HG02885 (cell line): Measurements from ENCODE around the gene RBMS3.
"Not testable (repeated sequence)": the region's sequence is repeated elsewhere in the genome, so short reads cannot be mapped to it uniquely, and the experiment has no call there.

Experiments
- ATAC-seq: cut with Tn5 transposase; IDR thresholded peaks from one replicate; pipeline ENCODE4 v1.9.1; 2021; ENCODE audit warnings: mild to moderate bottlenecking; ENCODE audit not compliant: unreplicated experiment, poor library complexity

RBMS3 gene

DNA sequence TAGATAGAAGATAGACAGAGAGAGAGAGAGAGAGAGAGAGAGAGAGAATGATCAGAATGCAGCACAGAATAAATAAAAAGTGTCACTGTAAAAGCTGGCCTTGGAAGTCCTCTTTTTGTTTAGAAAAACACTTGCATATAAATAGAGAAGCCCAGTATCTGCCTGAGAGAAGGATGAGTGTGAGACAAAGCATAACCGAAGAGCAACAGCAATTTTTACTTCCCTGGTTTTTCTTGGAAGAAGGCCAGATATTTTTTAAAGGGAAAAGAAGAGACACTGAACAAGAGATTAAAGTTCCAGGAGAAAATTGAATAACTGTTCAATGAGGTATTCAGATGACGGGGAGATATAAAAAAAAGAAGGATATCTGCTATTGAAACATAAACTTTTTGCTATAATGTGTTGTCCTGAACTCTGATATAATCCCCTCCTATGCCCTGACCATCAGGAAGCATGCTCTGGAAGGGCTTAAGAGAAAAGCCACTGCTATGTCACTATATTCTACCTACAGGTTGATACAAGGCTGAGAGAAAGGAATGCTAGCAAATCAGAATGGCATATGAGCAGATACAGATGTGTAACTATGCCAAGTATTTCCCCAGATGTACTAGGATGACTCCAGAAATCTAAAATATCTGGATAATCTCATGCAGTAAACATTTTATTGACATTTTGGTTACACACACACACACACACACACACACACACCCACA, 358.9 kb downstream of the RBMS3 start:
- ATAC-seq, result no peak

DNA sequence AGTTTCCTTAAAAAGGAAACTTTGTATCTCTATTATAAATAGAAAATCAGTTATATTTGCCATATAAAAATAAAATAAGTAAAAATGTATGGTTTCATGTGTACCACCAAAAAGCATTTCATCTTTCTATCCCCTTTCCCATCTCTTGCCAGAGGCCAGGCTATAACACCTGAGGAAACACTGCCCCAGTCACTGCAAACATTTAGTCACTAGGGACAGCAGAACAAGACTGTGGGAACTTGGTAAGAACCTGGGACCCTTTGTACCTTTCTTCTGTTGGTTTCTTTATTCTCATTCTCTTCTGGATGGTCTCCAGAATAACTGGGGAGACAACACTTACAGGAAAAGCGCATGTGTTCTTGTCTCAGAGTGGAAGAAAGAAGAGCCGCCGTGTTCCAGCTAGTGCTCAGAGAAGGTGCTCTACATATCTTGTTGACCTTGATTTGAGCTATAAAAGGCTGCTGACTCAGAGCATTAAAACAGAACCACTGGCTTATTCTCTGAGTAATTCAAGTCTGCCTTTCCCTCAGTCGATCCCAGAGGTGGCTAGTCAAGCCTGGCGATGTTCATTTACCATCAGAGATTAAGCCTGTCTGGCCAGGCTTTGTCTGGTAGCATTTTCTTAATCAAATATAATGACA, 361.6 kb downstream of the RBMS3 start:
- ATAC-seq, result no peak

DNA sequence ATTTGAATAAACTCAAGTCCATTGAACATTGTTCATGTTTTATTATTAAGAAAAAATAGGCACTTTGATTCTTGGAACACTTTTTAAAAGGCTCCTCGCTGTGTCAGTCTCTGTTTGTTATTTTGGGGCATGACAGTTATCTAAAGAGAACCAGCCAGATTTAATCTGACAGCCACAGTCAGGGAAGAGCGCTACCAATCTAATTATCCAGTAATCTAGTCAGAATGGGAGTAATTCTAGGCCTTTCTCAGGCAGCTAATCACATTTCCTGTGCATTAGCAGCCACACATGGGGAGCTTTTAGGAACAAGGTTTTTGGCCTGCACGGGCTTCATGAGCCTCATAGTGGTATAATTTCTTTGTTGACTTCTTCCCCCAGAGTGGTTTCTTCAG, 362.2 kb downstream of the RBMS3 start:
- ATAC-seq, result no peak

DNA sequence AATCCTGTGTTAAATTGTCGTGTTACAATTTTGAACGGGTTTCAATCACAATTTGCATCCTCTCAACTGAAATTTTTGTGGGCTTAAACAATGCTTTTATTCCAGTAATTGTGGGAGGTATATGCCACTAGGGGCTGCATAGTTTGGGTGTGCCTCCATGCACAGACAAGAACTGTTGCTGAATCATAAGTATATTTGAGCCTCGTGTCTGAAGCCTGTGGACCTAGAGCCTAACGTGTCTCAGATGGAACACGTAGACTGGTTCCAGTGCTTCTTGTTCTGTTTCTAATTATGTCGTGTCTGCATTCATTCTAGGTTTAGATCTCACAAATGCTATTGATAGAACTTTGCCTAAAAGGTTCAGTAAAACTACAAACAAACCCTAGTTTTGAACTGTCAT, 363.4 kb downstream of the RBMS3 start:
- ATAC-seq, result no peak

DNA sequence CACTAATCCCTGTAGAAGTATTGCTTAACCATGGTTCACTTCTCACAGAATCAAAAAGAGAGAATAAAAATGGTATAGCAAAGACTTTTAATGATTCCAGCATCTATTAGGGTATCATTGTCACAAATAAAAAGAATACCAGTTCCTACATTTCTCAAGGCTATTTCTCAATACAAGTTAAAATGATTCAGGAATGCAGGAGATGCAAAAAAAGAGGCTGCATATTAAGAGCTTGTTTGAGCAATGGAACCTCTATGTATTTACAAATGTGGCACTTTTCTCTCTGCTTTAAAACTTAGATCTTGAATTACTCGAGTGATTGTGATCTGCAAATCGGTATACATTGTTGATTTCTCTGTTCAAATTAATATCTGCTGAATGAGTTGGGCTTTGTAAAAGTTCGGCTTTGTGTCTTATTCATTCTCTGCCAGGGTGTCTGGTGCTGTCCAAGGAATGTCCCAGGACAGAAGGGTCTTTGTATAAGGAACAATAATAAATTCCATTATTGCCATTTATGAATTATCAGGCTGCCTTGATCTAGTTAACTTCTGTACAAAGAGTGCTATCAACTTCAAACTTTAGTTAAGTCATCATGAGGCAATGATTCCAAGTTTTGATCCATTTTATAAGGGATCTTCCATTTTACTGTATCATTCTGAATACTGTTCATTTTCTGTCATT, 364.2 kb downstream of the RBMS3 start:
- ATAC-seq, result no peak

DNA sequence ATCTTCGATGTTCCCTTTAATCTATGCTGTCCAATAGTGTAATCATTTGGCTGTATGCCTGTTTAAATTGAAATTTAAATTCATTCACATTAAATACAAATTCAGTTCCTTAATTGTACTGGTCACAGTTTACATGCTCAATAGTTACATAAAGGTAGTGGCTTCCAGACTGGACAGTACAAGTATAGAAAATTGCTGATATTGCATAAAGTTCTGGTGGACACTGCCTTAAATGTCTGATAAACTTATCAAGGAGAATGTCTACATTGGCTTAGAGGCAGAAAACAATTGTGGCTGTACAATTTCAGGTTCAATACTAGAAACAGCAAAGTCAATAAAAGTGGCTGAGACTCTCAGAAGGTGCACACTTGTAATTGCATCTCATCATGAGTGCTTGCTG, 365.2 kb downstream of the RBMS3 start:
- ATAC-seq, result no peak

DNA sequence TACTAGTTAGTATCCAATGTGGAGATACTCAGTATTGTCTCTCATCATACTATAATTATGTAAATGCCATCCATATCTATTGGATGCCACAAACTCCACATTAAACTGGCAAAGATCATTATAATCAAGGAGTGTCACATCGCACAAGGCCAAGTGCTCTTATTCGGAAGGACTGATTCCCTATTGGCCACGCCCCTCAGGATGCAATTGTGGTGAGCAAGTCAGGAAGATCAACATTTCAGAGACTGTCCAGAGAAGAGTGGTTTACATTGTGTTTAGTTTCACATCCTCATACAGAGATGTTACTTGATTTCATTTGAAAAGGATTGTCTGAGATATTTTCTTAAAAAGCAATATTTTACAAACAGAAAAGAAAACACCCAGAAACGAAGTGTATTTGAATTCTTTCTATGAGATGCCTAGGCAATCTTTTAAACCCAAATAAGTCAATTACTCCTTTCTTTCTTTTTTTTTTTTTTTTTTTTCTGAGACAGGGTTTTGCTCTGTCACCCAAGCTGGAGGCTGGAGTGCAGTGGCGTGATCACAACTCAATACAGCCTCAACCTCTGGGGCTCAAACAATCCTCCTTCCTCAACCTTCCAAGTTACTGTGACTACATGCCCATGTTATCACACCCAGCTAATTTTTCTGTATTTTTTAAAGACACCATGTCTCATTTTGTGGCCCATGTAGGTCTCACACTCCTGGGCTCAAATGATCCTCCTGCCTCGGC, 369.1 kb downstream of the RBMS3 start:
- ATAC-seq, result peak; percentile 91

DNA sequence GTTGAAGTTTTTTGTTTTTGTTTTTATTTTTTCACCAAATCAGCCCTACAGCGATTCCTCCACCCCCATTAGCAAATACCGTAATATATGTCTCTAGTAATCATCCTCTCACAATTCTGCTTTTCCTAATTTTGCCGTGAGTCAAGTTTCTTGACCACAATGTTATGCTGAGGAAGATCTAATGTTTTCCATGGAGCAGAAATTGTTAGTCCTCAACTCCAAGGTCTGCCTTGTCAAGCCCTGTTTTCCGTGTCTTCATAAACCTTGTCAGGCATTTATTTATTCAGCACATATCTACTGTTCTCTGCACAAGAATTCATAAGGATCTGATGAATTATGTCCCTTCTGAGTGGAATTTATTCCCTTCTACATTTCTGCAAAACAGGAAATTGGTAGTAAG, 372.8 kb downstream of the RBMS3 start:
- no peak for ATAC-seq

DNA sequence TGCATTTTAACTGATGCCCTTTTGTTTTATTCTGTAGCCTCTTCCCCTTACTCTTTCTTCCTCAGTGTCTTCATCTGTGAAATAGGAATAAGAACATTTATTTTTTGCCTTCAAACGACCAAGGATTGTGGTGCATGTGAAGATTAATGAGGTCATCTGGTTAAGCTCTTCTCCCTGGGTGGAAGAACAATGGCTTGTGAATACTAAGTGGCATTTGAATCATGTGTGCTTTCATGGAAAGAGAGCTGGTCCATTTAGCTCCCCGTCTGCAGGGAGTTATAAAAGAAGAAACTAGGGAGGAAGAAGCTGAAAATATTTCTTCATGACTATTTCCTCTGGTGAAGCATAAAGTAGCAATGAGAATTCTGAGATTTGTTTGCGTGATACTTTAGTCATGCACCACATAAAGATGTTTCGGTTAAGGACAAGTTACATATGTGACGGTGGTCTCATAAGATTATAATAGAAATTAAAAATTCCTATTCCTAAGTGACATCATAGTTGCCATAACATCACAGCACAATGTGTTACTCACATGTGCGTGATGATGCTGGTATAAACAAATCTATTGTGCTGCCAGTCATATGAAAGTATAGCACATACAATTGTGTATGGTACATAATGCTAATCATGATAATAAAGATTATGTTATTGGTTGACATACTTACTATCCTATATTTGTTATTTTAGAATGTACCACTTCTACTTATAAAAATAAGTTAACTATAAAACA, 374.3 kb downstream of the RBMS3 start:
- no peak for ATAC-seq

DNA sequence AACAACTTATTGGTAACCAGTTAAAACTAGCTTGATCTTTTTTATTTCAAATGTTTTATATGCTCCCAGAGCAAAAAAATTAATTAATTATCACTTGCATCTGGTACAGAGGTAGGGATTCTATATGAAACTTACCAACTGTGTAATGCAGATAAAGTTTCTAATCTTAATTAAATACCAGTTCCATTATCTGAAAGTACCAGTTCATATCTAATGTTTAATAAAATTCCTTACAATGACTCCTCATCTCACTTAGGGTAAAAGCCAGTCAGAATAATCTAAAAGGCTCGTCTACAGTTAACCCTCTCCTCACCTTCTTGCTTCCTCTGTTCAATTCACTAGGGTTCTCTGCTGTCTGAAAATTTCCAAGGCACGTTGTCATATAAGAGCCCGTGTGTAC, 384.8 kb downstream of the RBMS3 start:
- no peak for ATAC-seq

DNA sequence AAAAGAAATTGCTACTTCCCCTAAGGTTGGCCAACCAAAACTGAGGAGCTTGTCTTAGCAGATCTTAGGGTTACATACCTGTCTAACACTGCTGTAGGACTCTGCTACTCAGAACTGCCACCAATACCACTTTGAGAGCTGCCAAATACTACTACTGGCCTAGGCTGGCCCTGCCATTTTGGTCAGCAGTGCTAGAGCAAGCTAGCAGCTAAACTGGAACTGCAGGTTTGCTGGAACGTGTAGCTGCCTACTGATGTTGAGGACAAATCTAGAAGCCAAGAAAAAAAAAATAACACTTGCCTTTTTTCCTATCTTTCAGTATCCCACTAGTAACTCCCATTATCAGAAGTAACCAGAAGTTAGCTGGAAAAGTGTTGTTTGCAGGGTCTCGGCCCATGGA, 387.4 kb downstream of the RBMS3 start:
- no peak for ATAC-seq

DNA sequence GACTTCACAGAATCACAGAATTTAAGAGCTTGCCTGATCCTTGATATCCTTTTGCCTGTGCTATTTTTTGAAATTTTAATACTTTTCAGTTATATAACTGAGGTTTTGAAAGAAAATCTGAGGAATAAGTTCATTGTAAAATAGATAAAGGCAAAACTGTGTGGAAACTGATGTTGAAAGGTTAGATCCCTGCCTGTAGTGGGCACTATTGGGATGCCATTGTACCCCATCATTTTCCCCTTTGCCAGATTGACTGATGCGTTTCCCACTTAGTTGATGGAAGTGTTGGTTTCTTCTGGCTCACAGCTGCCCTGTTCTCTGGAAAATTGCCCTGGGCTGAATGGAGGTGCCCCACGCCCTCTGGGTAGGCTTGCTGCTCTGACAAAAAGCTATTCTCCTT, 387.9 kb downstream of the RBMS3 start:
- no peak for ATAC-seq

DNA sequence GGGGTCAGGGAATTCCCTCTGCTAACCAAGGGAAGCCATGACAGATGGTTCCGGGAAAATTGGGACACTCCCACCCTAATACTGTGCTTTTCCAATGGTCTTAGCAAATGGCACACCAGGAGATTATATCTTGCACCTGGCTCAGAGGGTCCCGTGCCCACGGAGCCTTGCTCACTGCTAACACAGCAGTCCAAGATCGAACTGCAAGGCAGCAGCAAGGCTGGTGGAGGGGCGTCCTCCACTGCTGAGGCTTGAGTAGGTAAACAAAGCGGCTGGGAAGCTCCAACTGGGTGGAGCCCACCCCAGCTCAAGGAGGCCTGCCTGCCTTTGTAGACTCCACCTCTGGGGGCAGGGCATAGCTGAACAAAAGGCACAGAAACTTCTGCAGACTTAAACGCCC, 389.6 kb downstream of the RBMS3 start:
- not testable (repeated sequence) for ATAC-seq

DNA sequence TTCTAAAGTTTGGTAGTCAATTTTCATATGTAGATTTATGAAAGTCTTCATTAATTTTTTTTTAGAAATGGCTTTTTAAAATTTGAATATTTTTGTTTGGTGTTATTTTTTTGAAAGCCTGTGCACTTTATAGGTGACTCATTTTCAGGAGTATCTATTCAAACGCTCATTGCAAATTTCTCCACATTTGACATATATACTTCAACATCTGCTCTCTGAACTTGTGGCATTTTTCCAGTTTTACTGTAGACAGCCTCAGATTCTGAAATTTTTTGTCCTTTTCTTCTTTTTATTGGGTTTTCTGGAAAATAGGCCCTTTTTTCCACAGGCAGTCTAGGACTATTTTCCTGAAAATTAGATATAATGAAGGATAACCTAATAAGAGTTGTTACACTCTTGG, 396.6 kb downstream of the RBMS3 start:
- ATAC-seq, result no peak

DNA sequence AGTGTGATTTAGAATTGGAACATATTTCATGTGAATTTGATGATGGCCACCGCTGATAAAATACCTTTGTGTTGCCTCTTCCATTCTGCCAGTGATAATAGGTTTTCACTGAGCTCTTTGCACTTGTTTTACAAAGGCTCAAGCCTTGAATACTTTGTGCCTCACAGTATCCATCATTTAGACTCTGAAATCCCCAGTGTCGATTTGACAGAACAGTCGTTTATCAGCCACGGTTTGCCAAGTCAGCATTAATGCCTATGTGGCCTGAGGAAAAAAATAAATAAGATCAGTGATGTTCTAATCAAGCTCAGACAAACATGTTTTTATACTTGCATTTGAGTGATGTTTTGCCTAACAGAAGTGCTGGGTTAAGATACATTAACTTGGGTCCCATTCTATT, 399.1 kb downstream of the RBMS3 start:
- ATAC-seq, result no peak

DNA sequence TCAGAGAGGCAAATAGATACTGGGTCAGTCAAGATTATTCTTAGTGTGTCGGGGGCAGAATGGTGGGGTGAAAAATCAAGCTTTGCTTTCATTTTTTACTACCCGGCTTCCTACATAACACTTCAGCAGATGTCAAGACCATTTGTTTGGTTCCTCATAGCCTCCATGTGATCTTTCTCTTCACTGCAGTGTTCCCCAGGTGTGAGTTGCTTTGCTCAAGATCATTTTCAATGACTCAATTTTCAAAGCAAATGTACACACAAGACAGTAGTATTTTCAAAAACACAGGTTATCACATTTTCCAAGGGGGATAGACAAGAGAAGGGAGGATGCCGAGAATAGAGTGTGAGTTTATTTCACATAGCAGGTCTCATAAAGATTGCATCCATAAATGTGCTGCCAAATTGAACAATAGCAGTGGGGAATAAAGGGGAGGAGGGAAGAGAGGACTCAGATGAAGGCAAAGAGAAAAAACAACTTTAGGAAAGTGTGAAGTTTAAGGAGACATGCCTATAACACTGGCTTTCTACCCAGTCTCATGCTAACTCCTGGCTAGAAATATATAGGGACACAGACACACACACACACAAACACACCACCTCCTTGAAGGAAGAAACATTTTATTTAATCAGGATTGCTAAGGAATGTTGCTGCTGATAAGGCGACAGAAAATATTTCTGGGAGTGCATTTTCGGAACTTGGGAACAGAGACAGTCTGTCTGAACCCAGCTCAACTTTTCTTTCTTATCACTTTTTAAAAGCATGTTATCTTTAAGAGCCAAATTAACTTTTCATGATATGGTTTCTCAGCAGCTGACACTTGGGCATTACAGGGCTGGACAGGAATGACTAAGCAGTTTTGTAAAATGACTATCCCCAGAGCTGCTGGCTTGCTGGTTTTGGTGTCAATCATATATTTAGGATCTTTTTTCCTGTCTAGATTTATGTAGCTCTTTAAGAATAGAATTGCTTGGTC, 402.4 kb downstream of the RBMS3 start:
- peak; percentile 53 for ATAC-seq

DNA sequence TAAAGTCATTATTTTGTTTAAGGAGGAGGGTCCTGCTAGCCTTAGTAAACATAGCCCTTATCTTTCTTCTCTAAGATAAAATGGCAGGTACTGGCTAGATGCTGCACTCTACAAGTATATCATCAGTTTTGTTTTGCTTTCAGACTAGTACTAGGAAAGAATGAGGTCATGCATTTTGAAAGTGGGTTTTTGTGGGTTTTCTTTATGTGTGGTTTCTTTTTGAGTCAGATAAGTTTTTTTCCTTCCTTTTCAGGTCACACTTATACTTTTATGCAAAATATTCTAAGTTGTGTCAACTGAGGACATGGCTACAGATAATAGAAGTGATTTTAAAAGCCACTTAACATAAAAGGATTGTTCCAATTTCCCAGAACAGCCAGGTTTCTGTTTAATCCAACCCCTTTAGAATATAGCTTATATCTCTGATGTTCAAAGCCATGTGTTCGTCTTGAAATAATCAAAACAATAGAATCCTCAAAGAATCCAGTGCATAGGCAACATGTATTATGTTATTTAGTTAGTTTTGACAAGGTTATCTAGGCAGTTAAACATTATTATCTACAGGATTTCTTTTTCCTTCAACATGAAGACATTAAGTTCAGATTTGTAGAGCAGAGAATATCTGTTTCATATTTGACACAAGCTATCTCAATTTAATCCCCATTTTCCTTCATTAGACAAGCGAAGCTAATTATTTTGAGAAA, 406.2 kb downstream of the RBMS3 start:
- ATAC-seq, result peak; percentile 96

DNA sequence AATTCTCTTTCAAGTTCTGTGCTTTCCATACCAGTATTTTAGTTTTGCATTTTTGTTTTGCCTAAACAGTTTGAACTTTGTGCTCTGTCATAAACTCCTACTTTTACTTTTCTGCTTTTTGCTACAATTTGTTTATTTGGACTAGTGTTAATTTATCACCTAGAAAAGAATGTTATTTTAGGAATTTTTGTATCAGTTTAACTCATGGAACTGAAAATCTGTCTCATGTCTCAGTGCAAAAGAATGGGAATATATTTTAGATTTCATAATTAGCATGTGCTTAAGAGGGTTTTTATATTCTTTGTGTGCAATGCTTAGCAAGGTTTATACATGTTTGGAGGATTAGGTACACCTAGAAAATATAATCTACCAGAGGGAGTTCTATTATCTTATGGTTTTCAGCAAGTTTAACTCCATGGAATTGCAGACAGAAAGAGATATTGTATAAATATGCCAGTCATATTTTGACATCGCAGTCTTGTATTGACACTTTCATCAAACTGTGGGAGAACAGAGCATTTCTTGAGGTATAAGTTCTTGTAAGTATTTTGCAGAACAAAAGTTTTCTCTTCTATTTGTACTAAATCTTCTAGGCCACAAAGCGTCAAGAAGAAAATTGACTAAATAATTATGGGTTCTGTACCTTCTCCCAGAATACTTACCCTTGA, 409.9 kb downstream of the RBMS3 start:
- no peak for ATAC-seq
